GM23338 (cell line): Measurements from ENCODE around the gene GAPT. TPM values are rescaled to one million over a fixed set of nuclear protein-coding genes. Genes with fewer than 3 reads are reported as not detected.

Experiments used
- ATAC-seq: fragments of 200-7000 bp; cut with Tn5 transposase; 3 replicates; pipeline ENCODE4 v1.9.1; 2020
- DNase-seq: peaks from one replicate; pipeline ENCODE4 v3.0.0-alpha.2; 2015; ENCODE audit warnings: low spot score
- H2AFZ ChIP-seq: fragments of 200-600 bp; sonication (generic); 2 replicates; pipeline ENCODE4 v1.8.0; 2016; ENCODE audit warnings: antibody characterized with exemption, mild to moderate bottlenecking, moderate library complexity
- H3F3A ChIP-seq: fragments of 200-600 bp; sonication (generic); replicated peaks from 2 replicates; pipeline ENCODE4 v1.8.0; 2017; ENCODE audit warnings: antibody characterized with exemption, mixed run types, low read depth
- H3K27ac ChIP-seq: fragments of 200-600 bp; sonication (generic); 2 replicates; pipeline ENCODE4 v1.6.1; 2016; ENCODE audit warnings: low read depth
- H3K27me3 ChIP-seq: fragments of 200-600 bp; sonication (generic); 2 replicates; pipeline ENCODE4 v1.8.0; 2016; ENCODE audit warnings: mild to moderate bottlenecking, mixed run types, moderate library complexity; ENCODE audit not compliant: insufficient read depth
- H3K36me3 ChIP-seq: fragments of 200-600 bp; sonication (generic); 2 replicates; pipeline ENCODE4 v1.8.0; 2016; ENCODE audit warnings: mild to moderate bottlenecking; ENCODE audit not compliant: insufficient read depth
- H3K4me1 ChIP-seq: fragments of 200-600 bp; sonication (generic); 2 replicates; pipeline ENCODE4 v1.8.0; 2016; ENCODE audit warnings: mild to moderate bottlenecking, moderate library complexity; ENCODE audit not compliant: insufficient read depth
- H3K4me2 ChIP-seq: fragments of 200-600 bp; sonication (generic); 2 replicates; pipeline ENCODE4 v1.7.1; 2017; ENCODE audit warnings: mixed run types
- H3K4me3 ChIP-seq: fragments of 200-600 bp; sonication (generic); 2 replicates; pipeline ENCODE4 v1.6.1; 2016; ENCODE audit warnings: mixed run types
- H3K79me2 ChIP-seq: fragments of 200-600 bp; sonication (generic); replicated peaks from 2 replicates; pipeline ENCODE4 v1.8.0; 2017; ENCODE audit warnings: mild to moderate bottlenecking; ENCODE audit not compliant: insufficient read depth
- H3K9me2 ChIP-seq: fragments of 200-600 bp; sonication (generic); 2 replicates; pipeline ENCODE4 v1.8.0; 2017; ENCODE audit not compliant: insufficient read depth
- H4K20me1 ChIP-seq: fragments of 200-600 bp; sonication (generic); replicated peaks from 2 replicates; pipeline ENCODE4 v1.8.0; 2017; ENCODE audit warnings: mild to moderate bottlenecking; ENCODE audit not compliant: insufficient read depth
- H3K27ac Mint-ChIP-seq: 2 replicates; pipeline ENCODE4 v1.8.0; 2020; ENCODE audit warnings: inconsistent platforms, mild to moderate bottlenecking, moderate library complexity, mixed read lengths
- H3K27me3 Mint-ChIP-seq: 3 replicates; pipeline ENCODE4 v1.8.0; 2022; ENCODE audit warnings: low read depth, mild to moderate bottlenecking, moderate library complexity, mixed read lengths, inconsistent platforms; ENCODE audit not compliant: insufficient read depth, poor library complexity
- H3K36me3 Mint-ChIP-seq: 3 replicates; pipeline ENCODE4 v1.8.0; 2021; ENCODE audit warnings: low read depth, mild to moderate bottlenecking, inconsistent platforms, moderate library complexity, mixed read lengths
- H3K4me1 Mint-ChIP-seq: 3 replicates; pipeline ENCODE4 v1.8.0; 2020; ENCODE audit warnings: mild to moderate bottlenecking, inconsistent platforms, mixed read lengths
- H3K4me3 Mint-ChIP-seq: 3 replicates; pipeline ENCODE4 v1.8.0; 2021; ENCODE audit warnings: moderate library complexity, mild to moderate bottlenecking, inconsistent platforms, mixed read lengths
- H3K9me3 Mint-ChIP-seq: 3 replicates; pipeline ENCODE4 v1.8.0; 2020; ENCODE audit warnings: moderate library complexity, mild to moderate bottlenecking, inconsistent platforms, mixed read lengths
- CREB1 ChIP-seq: fragments of 250-450 bp; sonication (Bioruptor Pico); IDR thresholded peaks from 2 replicates; pipeline ENCODE4 v1.5.0; 2020; ENCODE audit warnings: low read depth, mild to moderate bottlenecking, moderate library complexity
- EZH2phosphoT487 ChIP-seq: fragments of 200-600 bp; sonication (generic); IDR thresholded peaks from one replicate; pipeline ENCODE4 v1.8.1; 2018; ENCODE audit warnings: antibody characterized with exemption; ENCODE audit not compliant: unreplicated experiment
- NANOG ChIP-seq: IDR thresholded peaks from 2 replicates; pipeline ENCODE4 v1.6.1; 2016; ENCODE audit warnings: antibody characterized with exemption, borderline replicate concordance
- STAT1 ChIP-seq: IDR thresholded peaks from one replicate; pipeline ENCODE4 v1.6.1; 2016; ENCODE audit warnings: antibody characterized with exemption; ENCODE audit not compliant: unreplicated experiment
- ZNF331 ChIP-seq: fragments of 250-450 bp; sonication (Bioruptor Pico); IDR thresholded peaks from 2 replicates; pipeline ENCODE4 v1.5.0; 2020; ENCODE audit warnings: low read depth, mild to moderate bottlenecking, moderate library complexity
- polyA plus RNA-seq: library from polyadenylated mRNA; unstranded; fragments of >200 nt; fragmentation: Nextera tagmentation; extraction: Ambion mirVana; gene quantifications from 2 replicates; pipeline ENCODE4 v1.2.1, GENCODE V29; 2016
- total RNA-seq: library from RNA; depleted of rRNA; stranded (reverse); fragments of >200 nt; shearing (Covaris generic); gene quantifications from 2 replicates; pipeline ENCODE4 v1.2.3, GENCODE V29; 2014
- TF ChIP-seq, protein P1 (sequence below): IDR thresholded peaks from one replicate; pipeline ENCODE4 v1.6.1; 2018; ENCODE audit warnings: antibody characterized with exemption; ENCODE audit not compliant: unreplicated experiment
- TF ChIP-seq, protein P2 (sequence below): IDR thresholded peaks from 2 replicates; pipeline ENCODE4 v1.6.1; 2016; ENCODE audit warnings: antibody characterized with exemption
- TF ChIP-seq, protein P3 (sequence below): fragments of 250-450 bp; sonication (Bioruptor Pico); IDR thresholded peaks from 2 replicates; pipeline ENCODE4 v1.5.0; 2020; ENCODE audit warnings: mild to moderate bottlenecking, moderate library complexity

GAPT gene
- total and polyA plus RNA-seq, 2 experiments from 2014 or later = not detected

DNA sequence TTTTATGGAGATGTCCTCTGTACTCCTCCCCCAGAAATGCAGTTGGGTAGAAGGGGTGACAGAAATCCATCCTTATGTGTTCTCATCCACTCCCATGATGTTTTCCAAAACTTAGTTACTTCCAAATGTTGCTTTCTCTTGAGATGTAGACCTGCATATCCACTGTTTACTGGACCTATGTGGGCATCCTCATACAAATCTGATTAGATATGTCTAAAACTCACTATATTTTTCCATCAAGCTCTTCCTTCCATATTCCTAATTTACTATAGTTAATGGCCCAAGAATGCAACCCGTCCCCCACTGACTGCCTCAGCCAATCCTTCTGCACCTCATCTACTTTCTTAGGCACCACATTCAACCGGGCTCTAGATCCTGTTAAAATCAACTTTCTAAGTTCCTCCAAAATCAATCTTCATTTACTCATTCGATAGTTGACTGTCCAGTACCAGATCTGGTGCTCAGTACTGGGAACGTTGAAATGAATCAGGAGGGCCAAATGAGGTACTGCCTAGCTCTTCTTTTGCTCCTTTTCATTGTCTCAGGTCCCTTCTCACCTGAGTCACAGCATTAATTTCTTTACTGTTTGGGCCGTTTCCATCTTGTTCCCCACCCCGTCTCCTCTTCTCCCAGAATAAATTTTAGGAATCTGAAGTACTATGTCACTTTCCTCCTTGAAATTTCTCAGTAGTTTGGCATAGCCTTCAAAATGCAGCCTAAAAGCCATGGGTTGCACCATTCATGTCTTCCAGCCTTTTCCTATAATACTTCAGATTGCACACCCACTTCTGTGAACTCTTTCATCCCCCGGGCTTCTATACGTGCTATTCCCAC lies 39.3 kb upstream of the GAPT start (continued):
- TF ChIP-seq, protein P1, sequence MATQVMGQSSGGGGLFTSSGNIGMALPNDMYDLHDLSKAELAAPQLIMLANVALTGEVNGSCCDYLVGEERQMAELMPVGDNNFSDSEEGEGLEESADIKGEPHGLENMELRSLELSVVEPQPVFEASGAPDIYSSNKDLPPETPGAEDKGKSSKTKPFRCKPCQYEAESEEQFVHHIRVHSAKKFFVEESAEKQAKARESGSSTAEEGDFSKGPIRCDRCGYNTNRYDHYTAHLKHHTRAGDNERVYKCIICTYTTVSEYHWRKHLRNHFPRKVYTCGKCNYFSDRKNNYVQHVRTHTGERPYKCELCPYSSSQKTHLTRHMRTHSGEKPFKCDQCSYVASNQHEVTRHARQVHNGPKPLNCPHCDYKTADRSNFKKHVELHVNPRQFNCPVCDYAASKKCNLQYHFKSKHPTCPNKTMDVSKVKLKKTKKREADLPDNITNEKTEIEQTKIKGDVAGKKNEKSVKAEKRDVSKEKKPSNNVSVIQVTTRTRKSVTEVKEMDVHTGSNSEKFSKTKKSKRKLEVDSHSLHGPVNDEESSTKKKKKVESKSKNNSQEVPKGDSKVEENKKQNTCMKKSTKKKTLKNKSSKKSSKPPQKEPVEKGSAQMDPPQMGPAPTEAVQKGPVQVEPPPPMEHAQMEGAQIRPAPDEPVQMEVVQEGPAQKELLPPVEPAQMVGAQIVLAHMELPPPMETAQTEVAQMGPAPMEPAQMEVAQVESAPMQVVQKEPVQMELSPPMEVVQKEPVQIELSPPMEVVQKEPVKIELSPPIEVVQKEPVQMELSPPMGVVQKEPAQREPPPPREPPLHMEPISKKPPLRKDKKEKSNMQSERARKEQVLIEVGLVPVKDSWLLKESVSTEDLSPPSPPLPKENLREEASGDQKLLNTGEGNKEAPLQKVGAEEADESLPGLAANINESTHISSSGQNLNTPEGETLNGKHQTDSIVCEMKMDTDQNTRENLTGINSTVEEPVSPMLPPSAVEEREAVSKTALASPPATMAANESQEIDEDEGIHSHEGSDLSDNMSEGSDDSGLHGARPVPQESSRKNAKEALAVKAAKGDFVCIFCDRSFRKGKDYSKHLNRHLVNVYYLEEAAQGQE = no peak
- TF ChIP-seq EZH2phosphoT487 = no peak

DNA sequence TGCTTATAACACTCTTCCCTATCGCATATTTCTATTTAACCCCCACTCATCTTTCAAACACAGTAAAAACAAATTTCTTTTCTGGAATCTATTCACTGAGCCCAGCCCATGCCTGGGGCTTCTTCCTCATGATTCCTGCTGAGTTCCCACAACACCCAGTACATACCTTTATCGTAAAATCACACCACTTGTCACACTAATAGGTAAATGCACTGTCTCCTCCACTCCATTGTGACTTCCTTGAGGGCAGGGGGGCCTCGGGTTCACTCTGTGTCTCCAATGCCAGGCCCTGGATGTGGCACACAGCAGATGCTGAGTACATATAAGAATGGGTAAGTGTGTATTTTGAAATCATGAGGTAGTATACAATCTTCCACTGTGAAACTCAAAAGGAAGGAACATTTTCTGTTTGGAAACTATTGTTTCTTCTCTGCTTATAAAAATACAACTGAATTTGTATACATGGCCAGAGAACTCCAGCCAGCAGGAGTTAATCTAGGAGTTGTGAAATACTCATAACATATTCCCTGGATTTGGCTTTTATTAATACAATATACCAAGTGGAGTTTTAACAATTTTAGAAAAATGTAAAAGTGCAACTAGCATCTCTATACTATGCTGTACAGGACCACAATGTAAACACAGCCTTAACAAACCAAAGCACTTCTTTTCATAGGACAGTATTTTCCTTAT lies 38.5 kb upstream of the GAPT start:
- Histone ChIP-seq H3K79me2 (no peaks in the 10 kb centered on the region), H4K20me1 (no peaks in the 10 kb centered on the region; the same call in 1 of the 2 replicates), H3K4me1 (no peaks in the 10 kb centered on the region), H3K4me3 (no peak overlapping the region), H3K9me2 (no peaks in the 10 kb centered on the region), H3F3A (no peaks in the 10 kb centered on the region), H3K27ac (no peak overlapping the region), H3K36me3 (peaks cover 44% of the 10 kb centered on the region), H3K4me2 (no peak overlapping the region), H2AFZ (no peak overlapping the region), H3K27me3 (no peaks in the 10 kb centered on the region)
- Mint-ChIP-seq H3K36me3 (peaks cover 44% of the 10 kb centered on the region), H3K4me1 (no peaks in the 10 kb centered on the region), H3K27ac (no peak overlapping the region), H3K27me3 (no peaks in the 10 kb centered on the region), H3K4me3 (no peak overlapping the region), H3K9me3 (no peaks in the 10 kb centered on the region)
- ATAC-seq (no peak), DNase-seq (no peak)
- TF ChIP-seq ZNF331 (CRISPR knock-in tag) (no peak), EZH2phosphoT487 (no peak), NANOG (no peak), CREB1 (CRISPR knock-in tag) (no peak), STAT1 (no peak)
- TF ChIP-seq, protein P2, sequence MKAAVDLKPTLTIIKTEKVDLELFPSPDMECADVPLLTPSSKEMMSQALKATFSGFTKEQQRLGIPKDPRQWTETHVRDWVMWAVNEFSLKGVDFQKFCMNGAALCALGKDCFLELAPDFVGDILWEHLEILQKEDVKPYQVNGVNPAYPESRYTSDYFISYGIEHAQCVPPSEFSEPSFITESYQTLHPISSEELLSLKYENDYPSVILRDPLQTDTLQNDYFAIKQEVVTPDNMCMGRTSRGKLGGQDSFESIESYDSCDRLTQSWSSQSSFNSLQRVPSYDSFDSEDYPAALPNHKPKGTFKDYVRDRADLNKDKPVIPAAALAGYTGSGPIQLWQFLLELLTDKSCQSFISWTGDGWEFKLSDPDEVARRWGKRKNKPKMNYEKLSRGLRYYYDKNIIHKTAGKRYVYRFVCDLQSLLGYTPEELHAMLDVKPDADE = no peak
- TF ChIP-seq, protein P3, sequence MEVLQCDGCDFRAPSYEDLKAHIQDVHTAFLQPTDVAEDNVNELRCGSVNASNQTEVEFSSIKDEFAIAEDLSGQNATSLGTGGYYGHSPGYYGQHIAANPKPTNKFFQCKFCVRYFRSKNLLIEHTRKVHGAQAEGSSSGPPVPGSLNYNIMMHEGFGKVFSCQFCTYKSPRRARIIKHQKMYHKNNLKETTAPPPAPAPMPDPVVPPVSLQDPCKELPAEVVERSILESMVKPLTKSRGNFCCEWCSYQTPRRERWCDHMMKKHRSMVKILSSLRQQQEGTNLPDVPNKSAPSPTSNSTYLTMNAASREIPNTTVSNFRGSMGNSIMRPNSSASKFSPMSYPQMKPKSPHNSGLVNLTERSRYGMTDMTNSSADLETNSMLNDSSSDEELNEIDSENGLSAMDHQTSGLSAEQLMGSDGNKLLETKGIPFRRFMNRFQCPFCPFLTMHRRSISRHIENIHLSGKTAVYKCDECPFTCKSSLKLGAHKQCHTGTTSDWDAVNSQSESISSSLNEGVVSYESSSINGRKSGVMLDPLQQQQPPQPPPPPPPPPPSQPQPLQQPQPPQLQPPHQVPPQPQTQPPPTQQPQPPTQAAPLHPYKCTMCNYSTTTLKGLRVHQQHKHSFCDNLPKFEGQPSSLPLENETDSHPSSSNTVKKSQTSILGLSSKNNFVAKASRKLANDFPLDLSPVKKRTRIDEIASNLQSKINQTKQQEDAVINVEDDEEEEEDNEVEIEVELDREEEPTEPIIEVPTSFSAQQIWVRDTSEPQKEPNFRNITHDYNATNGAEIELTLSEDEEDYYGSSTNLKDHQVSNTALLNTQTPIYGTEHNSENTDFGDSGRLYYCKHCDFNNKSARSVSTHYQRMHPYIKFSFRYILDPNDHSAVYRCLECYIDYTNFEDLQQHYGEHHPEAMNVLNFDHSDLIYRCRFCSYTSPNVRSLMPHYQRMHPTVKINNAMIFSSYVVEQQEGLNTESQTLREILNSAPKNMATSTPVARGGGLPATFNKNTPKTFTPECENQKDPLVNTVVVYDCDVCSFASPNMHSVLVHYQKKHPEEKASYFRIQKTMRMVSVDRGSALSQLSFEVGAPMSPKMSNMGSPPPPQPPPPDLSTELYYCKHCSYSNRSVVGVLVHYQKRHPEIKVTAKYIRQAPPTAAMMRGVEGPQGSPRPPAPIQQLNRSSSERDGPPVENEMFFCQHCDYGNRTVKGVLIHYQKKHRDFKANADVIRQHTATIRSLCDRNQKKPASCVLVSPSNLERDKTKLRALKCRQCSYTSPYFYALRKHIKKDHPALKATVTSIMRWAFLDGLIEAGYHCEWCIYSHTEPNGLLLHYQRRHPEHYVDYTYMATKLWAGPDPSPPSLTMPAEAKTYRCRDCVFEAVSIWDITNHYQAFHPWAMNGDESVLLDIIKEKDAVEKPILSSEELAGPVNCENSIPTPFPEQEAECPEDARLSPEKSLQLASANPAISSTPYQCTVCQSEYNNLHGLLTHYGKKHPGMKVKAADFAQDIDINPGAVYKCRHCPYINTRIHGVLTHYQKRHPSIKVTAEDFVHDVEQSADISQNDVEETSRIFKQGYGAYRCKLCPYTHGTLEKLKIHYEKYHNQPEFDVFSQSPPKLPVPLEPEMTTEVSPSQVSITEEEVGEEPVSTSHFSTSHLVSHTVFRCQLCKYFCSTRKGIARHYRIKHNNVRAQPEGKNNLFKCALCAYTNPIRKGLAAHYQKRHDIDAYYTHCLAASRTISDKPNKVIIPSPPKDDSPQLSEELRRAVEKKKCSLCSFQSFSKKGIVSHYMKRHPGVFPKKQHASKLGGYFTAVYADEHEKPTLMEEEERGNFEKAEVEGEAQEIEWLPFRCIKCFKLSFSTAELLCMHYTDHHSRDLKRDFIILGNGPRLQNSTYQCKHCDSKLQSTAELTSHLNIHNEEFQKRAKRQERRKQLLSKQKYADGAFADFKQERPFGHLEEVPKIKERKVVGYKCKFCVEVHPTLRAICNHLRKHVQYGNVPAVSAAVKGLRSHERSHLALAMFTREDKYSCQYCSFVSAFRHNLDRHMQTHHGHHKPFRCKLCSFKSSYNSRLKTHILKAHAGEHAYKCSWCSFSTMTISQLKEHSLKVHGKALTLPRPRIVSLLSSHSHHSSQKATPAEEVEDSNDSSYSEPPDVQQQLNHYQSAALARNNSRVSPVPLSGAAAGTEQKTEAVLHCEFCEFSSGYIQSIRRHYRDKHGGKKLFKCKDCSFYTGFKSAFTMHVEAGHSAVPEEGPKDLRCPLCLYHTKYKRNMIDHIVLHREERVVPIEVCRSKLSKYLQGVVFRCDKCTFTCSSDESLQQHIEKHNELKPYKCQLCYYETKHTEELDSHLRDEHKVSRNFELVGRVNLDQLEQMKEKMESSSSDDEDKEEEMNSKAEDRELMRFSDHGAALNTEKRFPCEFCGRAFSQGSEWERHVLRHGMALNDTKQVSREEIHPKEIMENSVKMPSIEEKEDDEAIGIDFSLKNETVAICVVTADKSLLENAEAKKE (CRISPR knock-in tag) = no peak
